K562 (cell line): ENCODE data around the gene FGF2. TPM values are rescaled to one million over a fixed set of nuclear protein-coding genes. Genes with fewer than 3 reads are reported as not detected.

Experiments
- CC2D1A ChIP-seq: fragments of 450-650 bp; IDR thresholded peaks from 2 replicates; pipeline ENCODE4 v1.6.1; 2017; ENCODE audit warnings: mild to moderate bottlenecking
- ESRRB ChIP-seq: fragments of 250-450 bp; sonication (Bioruptor Pico); IDR thresholded peaks from 2 replicates; pipeline ENCODE4 v1.5.0; 2020; ENCODE audit warnings: mild to moderate bottlenecking, moderate library complexity, borderline replicate concordance
- FOXM1 ChIP-seq, 2 experiments: fragments of 450-650 bp in 1 of 2; sonication (generic) in 1 of 2; formaldehyde crosslinking in 1 of 2; IDR thresholded peaks; 2 replicates each; pipeline versions ENCODE4 v1.6.1 to v1.9.0; 2017 to 2022; ENCODE audit warnings: low read depth in 2 of 2, mild to moderate bottlenecking in 2 of 2, missing genetic modification reagents in 1 of 2, moderate library complexity in 1 of 2
- MAFK ChIP-seq: IDR thresholded peaks from 2 replicates; pipeline ENCODE4 v1.6.1; 2011; ENCODE audit warnings: low read length, improper control_type of control experiment
- NFIC ChIP-seq: fragments of 450-650 bp; IDR thresholded peaks from 2 replicates; pipeline ENCODE4 v1.6.1; 2017; ENCODE audit warnings: mild to moderate bottlenecking, inconsistent platforms
- NKRF ChIP-seq: fragments of 450-650 bp; IDR thresholded peaks from 2 replicates; pipeline ENCODE4 v1.6.1; 2016; ENCODE audit warnings: borderline replicate concordance
- SMC3 ChIP-seq: conservative IDR thresholded peaks from 2 replicates; pipeline ENCODE4 v1.6.1; 2011; ENCODE audit warnings: low read depth, low read length, improper control_type of control experiment; ENCODE audit not compliant: insufficient read depth
- TOE1 ChIP-seq, 2 experiments: fragments of 450-650 bp in 1 of 2; sonication (generic) in 1 of 2; formaldehyde crosslinking in 1 of 2; IDR thresholded peaks; 2 replicates each; pipeline versions ENCODE4 v1.7.1 to v1.8.0; 2016 to 2022; ENCODE audit warnings: borderline replicate concordance in 2 of 2, mild to moderate bottlenecking in 2 of 2, antibody characterized with exemption in 1 of 2, inconsistent platforms in 1 of 2, low read depth in 1 of 2, missing genetic modification reagents in 1 of 2, moderate library complexity in 1 of 2
- UBTF ChIP-seq, 2 experiments: IDR thresholded peaks; 2 replicates each; pipeline ENCODE4 v1.6.1; 2012; ENCODE audit warnings: improper control_type of control experiment in 2 of 2, low read depth in 2 of 2, low read length in 2 of 2, borderline replicate concordance in 1 of 2
- ZEB2 ChIP-seq: fragments of 450-650 bp; IDR thresholded peaks from 2 replicates; pipeline ENCODE4 v1.6.1; 2016
- polyA plus RNA-seq, 8 experiments: library from polyadenylated mRNA; depleted of rRNA in 4 of 8; stranded (reverse) in 5 of 8; unstranded in 3 of 8; fragments of >200 nt; fragmentation: Nextera tagmentation in 2 of 8; fragmentation: Illumina TruSeq in 1 of 8; extraction: Ambion mirVana in 2 of 8; extraction: Trizol in 1 of 8; gene quantifications; 2 replicates each; pipeline versions ENCODE4 v1.2.1 to v1.2.3, GENCODE V29; 2011 to 2014; ENCODE audit warnings: inconsistent platforms in 1 of 8, missing spikeins in 1 of 8
- total RNA-seq, 7 experiments: library from RNA; depleted of rRNA in 6 of 7; stranded (reverse); fragments of >200 nt in 6 of 7; fragmentation: Illumina TruSeq in 2 of 7; extraction: Trizol in 2 of 7; gene quantifications; 2 replicates each; pipeline versions ENCODE4 v1.2.1 to v1.2.3, GENCODE V29; 2011 to 2021; ENCODE audit warnings: low replicate concordance in 1 of 7
- TF ChIP-seq, protein P1 (sequence below): sonication (generic); formaldehyde crosslinking; IDR thresholded peaks from 2 replicates; pipeline ENCODE4 v1.8.0; 2022; ENCODE audit warnings: mild to moderate bottlenecking, missing genetic modification reagents
- TF ChIP-seq, protein P2 (sequence below), 2 experiments: fragments of 450-650 bp; IDR thresholded peaks; 2 replicates each; pipeline ENCODE4 v1.6.1; 2018; ENCODE audit warnings: mild to moderate bottlenecking in 2 of 2, low read depth in 1 of 2; ENCODE audit not compliant: partially characterized antibody in 2 of 2

FGF2 gene
- total and polyA plus RNA-seq, 9 of the 15 experiments (the other 6 are each of a cell fraction or from before 2014, with no cell fraction given) = 2.5 to 19.4 (median 9.2) TPM

DNA sequence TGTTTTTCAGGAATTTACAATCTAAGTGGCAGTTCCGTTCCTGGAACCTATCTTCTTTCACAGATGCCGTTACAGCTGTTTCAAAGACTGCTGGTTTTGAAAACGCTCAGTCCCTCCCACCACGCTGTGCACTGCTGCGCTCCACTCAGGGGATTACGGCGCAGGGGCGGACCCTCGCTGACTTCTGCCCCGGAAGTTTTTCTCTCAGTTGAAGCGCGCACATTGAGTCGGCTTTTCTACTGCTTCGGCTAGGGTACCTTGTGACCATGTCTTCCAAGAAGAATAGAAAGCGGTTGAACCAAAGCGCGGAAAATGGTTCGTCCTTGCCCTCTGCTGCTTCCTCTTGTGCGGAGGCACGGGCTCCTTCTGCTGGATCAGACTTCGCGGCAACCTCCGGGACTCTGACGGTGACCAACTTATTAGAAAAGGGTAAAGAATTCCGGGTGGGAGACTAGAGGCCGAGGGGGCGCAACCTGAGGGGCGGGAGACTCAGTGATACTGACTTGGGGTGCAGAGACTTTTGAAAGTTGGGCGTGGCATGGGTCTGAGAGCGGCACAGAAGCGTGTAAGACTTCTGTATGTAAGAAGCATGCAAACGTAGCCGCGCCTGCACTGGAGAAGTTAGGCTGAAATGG is 96.4 kb downstream of the FGF2 start (continued):
- TF ChIP-seq, protein P1, sequence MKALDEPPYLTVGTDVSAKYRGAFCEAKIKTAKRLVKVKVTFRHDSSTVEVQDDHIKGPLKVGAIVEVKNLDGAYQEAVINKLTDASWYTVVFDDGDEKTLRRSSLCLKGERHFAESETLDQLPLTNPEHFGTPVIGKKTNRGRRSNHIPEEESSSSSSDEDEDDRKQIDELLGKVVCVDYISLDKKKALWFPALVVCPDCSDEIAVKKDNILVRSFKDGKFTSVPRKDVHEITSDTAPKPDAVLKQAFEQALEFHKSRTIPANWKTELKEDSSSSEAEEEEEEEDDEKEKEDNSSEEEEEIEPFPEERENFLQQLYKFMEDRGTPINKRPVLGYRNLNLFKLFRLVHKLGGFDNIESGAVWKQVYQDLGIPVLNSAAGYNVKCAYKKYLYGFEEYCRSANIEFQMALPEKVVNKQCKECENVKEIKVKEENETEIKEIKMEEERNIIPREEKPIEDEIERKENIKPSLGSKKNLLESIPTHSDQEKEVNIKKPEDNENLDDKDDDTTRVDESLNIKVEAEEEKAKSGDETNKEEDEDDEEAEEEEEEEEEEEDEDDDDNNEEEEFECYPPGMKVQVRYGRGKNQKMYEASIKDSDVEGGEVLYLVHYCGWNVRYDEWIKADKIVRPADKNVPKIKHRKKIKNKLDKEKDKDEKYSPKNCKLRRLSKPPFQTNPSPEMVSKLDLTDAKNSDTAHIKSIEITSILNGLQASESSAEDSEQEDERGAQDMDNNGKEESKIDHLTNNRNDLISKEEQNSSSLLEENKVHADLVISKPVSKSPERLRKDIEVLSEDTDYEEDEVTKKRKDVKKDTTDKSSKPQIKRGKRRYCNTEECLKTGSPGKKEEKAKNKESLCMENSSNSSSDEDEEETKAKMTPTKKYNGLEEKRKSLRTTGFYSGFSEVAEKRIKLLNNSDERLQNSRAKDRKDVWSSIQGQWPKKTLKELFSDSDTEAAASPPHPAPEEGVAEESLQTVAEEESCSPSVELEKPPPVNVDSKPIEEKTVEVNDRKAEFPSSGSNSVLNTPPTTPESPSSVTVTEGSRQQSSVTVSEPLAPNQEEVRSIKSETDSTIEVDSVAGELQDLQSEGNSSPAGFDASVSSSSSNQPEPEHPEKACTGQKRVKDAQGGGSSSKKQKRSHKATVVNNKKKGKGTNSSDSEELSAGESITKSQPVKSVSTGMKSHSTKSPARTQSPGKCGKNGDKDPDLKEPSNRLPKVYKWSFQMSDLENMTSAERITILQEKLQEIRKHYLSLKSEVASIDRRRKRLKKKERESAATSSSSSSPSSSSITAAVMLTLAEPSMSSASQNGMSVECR (CRISPR knock-in tag) = peak; percentile 70
- TF ChIP-seq, protein P2, sequence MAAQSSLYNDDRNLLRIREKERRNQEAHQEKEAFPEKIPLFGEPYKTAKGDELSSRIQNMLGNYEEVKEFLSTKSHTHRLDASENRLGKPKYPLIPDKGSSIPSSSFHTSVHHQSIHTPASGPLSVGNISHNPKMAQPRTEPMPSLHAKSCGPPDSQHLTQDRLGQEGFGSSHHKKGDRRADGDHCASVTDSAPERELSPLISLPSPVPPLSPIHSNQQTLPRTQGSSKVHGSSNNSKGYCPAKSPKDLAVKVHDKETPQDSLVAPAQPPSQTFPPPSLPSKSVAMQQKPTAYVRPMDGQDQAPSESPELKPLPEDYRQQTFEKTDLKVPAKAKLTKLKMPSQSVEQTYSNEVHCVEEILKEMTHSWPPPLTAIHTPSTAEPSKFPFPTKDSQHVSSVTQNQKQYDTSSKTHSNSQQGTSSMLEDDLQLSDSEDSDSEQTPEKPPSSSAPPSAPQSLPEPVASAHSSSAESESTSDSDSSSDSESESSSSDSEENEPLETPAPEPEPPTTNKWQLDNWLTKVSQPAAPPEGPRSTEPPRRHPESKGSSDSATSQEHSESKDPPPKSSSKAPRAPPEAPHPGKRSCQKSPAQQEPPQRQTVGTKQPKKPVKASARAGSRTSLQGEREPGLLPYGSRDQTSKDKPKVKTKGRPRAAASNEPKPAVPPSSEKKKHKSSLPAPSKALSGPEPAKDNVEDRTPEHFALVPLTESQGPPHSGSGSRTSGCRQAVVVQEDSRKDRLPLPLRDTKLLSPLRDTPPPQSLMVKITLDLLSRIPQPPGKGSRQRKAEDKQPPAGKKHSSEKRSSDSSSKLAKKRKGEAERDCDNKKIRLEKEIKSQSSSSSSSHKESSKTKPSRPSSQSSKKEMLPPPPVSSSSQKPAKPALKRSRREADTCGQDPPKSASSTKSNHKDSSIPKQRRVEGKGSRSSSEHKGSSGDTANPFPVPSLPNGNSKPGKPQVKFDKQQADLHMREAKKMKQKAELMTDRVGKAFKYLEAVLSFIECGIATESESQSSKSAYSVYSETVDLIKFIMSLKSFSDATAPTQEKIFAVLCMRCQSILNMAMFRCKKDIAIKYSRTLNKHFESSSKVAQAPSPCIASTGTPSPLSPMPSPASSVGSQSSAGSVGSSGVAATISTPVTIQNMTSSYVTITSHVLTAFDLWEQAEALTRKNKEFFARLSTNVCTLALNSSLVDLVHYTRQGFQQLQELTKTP (IDR thresholded peaks at IDR 0.05; ENCODE audit: low read depth in 1 of 2, partially characterized antibody in 2 of 2) = peak; percentile 48 to 76
- no peak for TF ChIP-seq ESRRB (CRISPR knock-in tag)
- TF ChIP-seq SMC3 = no peak
- peak; percentile 91 for TF ChIP-seq MAFK
- no peak for TF ChIP-seq CC2D1A
- peak; percentile 91 for TF ChIP-seq NKRF
- TF ChIP-seq ZEB2 = no peak
- peak; percentile 79 for TF ChIP-seq NFIC
- peak; percentile 76 for TF ChIP-seq TOE1 (IDR thresholded peaks at IDR 0.05; ENCODE audit: borderline replicate concordance)
- TF ChIP-seq TOE1 (CRISPR knock-in tag; IDR thresholded peaks at IDR 0.05; ENCODE audit: borderline replicate concordance, low read depth) = no peak
- peak; percentile 77 for TF ChIP-seq FOXM1 (IDR thresholded peaks at IDR 0.05; ENCODE audit: low read depth)
- TF ChIP-seq FOXM1 (CRISPR knock-in tag; IDR thresholded peaks at IDR 0.05; ENCODE audit: low read depth) = no peak
- TF ChIP-seq UBTF (IDR thresholded peaks at IDR 0.05; ENCODE audit: borderline replicate concordance in 1 of 2, low read depth in 2 of 2, low read length in 2 of 2) = peak in 1 of 2 experiments; percentile 59; a peak in 1 of 4 replicates
